Stimulated activated CD8-positive, alpha-beta memory T cell treated with anti-CD3 and anti-CD28 coated beads, Interleukin-7, amount 100 ng/mL, for 48 hours (primary cell): Measurements from ENCODE around the gene CD109.
"Not testable (repeated sequence)": the region's sequence is repeated elsewhere in the genome, so short reads cannot be mapped to it uniquely, and the experiment has no call there.

Experiments
- DNase-seq, 2 donors: peaks; one replicate each; pipeline ENCODE4 v3.0.0-alpha.2; 2020; ENCODE audit warnings: low read depth in 1 of 2; ENCODE audit errors: extremely low read depth in 1 of 2

CD109 gene

DNA sequence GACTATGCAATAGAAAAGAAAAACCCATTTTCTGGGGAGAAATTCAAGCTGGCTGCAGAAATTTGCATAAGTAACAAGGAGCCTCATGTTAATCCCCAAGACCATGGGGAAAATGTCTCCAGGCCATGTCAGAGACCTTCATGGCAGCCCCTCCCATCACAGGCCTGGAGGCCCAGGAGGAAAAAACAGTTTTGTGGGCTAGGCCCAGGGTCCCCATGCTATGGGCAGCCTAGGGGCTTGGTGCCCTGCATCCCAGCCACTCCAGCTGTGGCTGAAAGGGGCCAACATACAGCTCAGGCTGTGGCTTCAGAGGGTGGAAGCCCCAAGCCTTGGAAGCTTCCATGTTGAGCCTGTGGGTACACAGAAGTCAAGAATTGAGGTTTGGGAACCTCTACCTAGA is 148.7 kb downstream of the CD109 start:
- DNase-seq, result not testable (repeated sequence)

- DNase-seq, result not testable (repeated sequence)
These were observed 155.0 kb downstream of the CD109 start for GRCh38 chr6:73851048-73851447.

GRCh38 chr6:73854998-73855718 is 159.2 kb downstream of the CD109 start:
- no peak for DNase-seq

- no peak for DNase-seq
These were observed 161.4 kb downstream of the CD109 start for GRCh38 chr6:73857341-73857890.

- no peak for DNase-seq
These were observed 162.4 kb downstream of the CD109 start for GRCh38 chr6:73858376-73858775.

- no peak for DNase-seq
These were observed 164.3 kb downstream of the CD109 start for GRCh38 chr6:73860303-73860702.

- DNase-seq, result no peak
These were observed 170.3 kb downstream of the CD109 start for GRCh38 chr6:73866305-73866704.

- DNase-seq, result no peak
These were observed 171.4 kb downstream of the CD109 start for GRCh38 chr6:73867411-73867810.

DNA sequence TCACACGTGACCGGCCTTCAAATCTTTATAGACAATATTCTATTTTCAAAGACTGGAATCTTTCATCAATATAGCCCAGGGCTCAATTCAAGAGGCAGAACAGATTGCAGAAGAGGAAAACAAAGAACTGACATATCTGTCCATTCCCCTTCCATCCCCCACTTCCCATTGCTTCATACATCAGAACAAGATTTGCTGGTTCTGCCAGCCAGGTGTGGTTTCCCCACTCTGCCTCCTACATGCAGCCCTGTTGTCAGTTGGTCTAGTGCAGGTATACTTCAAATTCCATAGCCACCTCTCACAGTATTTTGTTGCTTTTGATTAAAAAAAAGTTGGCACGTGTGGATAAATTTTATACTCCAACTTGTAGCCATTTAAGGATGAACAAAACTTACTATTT is 174.9 kb downstream of the CD109 start:
- DNase-seq, result no peak

DNA sequence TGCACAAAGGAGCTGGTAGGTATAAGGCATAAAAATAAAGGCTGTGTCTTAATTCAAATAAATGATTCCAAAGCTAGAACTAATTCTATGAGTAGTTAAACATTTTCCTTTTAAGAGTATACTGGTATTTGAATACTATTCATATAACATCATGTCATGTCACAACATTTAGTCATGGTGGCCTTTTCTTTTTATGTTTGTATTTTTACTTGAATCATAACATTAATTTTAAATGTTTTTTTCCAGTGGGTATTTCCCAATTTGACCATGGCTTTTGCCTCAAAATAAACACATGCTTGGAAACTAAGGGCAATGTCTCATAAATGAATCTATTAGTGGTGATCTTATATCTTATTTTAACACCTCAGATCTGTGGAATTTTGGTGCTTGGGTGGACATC is 177.1 kb downstream of the CD109 start:
- DNase-seq, result no peak
